Medulla oblongata (tissue), 1 donor: ENCODE results near the gene TMED4.

Source experiments
- DNase-seq: peaks from one replicate; pipeline ENCODE4 v3.0.0-alpha.2; 2015; ENCODE audit errors: extremely low spot score

TMED4 gene

DNA sequence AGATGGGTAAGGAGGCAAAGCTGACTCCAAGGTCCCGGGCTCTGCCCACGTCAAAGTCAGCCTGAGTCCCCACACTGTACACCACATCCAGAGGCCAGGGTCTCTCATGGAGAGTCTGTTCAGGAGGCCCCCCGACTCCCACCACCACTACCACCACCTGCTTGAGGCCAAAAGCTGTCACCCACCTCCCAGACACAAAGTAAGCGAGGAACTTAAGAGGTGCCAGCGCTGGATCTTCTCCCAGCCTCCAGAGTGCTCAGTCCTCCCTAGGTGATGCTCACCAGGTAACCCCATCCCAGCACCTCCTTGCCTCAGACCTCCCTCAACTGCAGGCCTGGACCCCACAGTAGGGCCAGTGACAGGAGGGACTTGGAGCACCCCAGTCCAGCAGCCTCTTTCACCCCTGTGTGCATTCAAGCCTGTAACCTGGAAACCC is 41.4 kb downstream of the TMED4 start:
- no peak for DNase-seq

DNA sequence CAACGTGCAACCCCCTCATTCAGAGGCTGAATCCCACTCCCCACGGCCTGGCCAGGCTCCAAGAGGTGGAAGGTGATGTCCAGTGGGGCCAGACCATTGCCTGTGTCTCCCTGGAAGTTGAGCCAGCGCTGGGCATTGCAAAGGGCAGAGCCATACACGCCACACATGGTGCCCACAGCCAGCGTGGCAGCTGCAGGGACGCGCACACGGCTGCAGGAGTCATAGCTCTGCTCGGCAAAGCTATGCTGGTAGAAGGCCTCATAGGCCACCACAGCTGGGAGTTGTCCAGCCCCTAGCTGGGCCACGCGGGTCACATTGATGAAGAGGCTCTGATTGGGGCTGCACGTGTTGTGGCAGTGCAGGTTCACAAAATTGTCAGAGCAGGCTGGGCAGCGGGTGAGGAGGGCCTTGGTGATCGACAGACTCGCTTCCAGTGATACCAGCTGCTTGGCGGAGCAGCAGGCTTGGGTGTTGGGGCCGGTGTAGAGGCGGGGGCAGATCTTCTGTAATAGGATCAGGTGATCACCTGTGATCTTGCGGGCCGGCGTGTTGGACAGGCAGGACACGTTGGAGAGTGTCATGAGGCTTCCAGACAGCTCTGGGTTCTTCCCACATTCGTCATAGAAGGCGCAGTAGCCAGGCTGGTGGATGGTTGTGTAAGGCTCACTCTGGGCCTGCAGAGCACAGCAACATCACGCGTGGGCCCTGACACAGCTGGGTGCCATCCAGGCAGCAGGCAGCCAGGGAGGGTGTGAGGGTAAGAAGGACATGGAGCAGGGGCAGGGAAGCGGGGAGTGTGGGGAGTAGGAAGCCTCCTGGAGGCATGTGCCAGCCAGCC is 42.1 kb downstream of the TMED4 start:
- no peak for DNase-seq

DNA sequence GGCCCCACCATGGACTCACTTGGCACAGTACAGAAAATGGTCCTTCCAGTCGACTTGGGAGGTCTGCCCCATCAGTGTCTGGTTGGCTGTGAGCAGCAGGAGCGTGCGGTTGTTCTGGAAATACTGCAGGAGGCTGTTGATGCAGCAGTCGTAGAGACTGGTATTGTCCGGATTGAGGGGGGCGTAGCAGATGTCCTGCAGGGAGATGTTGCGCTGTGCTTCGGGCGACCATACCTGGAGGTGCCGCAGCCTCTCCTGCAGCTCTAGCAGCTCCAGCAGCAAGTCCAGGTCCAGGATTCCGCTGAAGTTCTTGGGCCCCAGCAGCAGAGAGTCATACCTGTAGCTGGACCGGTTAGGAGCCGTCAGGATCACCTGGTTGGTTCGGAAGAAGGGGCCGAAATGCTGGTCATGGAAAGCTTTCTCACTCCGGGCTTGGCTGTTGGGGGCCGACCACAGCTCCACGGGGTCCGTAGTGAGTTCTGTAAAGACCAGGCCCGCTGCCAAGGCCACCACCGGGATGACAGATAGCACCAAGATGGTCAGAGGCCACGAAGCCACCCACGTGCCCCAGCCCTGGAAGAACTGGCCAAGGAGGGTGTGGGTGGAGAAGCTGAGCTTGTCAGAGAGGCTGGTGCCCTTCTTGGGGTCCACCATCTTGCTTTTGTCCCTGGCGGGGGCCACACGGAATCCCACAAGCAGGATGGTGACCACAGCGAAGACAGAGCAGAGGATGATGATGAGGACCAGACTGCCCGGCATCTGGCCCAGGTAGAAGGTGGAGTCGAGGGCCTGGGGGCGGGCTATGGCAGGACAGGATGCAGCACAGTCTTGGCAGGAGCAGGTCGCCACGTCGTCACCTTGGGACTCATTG is 43.0 kb downstream of the TMED4 start:
- no peak for DNase-seq

DNA sequence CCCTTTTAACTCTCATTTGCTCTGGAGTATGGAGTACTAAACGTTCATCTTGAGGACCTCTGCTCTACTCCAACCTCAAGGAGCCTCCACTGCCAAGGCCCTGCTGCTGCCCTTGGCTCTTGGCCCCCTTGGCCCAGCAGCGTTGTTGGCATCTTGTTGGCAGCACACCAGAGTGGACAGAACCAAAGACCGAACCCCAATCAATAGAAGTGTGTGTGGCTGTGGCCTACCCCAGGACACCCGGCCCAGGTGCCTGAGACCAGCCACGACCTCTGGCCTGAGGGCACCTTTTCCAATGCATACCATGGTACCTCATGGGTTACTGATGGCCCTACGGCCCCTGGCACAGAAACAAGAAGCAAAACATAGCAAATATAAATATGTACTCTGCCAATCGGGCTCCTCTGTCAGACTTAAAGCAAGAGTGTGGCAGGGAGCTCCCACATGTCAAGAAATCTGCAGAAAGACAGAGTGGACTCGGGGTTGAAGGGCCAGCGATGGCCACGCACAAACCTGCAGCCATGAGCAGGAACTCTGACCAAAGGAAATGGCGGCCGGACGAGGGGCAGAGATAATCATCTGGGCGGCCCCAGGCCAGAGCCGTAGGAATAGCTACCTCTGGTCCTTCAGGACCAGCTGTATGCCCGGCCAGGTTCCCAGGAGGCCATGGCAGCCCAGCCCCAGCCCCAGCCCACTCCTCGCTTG is 43.8 kb downstream of the TMED4 start:
- DNase-seq = no peak

DNA sequence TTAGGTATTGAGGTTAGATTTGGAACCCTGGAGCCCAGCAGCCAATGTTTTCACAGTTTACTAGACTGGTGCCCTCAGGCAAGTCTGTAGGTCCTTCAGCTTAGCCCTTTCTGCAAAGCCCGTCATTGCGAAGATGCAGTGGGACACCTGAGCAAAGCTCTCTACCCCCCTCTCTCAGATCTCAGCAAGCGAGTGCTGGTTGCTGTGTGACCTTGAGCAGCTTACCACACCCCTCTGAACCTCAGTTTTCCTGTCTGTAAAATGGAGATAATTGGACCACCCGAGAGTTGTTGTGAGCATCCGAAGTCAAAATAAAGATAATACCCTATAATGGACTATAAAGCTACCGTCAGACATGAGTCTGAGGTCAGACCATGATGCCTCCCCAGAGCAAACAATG is 44.6 kb downstream of the TMED4 start:
- no peak for DNase-seq

DNA sequence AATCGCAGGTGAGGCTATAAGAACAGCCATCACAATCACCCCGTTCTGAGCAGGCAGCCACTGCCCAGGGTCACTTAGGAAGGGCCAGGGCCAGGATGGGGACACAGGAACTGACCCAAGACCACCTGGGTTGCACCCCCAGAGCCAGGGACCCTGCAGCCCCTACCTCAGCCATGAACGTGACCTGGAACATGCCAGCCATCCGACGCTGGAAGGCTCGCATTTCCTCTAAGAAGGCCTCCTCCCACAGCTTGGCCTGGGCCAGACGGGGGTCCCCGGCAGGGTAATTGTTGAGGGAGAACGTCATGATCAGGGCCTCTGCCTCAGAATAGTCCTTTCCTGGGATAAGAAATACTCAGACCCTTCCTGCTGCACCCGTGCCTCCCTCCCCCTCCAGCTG is 45.9 kb downstream of the TMED4 start:
- DNase-seq = no peak

DNA sequence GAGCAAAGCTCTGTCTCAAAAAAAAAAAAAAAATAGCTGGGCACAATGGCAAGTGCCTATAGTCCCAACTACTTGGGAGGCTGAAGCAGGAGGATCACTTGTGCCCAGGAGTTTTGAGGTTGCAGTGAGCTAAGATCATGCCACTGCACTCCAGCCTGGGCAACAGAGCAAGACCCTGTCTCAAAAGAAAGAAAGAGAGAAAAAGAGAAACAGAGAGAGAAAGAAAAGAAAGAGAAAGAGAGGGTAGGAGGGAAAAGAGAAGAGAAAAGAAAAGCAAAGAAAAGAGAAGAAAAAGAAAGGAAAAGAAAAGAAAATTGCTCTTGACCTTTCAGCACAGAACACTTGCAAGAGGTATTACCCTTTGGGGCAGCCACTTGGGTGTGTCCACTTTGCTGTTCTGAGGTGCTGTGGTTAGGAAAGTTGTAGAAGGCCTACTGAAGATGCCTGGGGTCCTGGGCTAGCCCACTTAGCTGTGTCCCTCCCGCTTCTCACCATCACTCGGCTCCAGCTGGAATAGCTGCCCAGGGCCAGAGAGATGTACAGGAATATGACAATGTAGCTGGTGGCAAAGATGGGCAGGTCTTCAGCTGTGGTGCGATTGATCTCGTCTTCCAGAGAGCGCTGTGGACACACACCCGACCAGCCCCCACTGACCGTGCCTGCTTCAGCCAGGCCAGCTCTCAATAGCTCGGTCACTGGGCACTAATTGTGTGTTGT is 46.5 kb downstream of the TMED4 start:
- no peak for DNase-seq

DNA sequence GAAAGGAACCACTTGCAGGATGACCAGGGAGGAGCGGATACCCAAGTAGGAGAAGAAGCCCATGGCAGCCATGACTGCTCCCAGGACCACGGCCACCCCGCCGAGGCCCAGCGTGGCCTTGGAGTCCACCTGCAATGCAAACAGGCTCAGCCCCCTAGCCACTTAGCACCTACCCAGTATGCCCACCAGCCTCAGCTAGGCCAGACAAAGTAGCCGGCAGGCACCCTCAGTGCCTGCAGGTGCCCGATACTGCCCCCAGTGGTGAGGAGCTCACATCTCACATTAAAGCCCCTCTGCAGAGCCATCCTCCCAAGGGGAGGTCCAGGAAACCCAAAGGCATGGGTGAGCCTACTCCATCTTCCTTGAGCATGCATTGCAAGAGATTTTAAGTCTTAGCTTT is 47.5 kb downstream of the TMED4 start:
- DNase-seq = no peak

DNA sequence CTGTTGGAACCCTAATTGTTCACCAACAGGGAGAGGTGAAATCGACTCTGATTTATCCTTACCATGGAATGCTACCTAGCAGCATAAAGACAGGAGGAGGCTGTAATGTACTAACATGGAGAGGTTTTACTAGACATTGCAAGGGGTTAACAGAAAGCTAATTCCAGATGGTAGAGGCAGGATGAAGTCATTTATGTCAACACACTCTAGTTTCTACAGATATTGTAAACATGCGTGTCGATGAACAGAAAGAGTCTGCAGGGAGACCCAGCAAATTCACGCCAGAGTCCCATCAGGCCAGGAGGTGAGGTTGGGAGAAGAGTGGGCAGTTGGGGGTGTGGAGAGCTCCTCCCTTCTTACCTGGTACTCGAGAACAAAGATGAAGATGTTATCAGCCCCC is 47.9 kb downstream of the TMED4 start:
- no peak for DNase-seq

DNA sequence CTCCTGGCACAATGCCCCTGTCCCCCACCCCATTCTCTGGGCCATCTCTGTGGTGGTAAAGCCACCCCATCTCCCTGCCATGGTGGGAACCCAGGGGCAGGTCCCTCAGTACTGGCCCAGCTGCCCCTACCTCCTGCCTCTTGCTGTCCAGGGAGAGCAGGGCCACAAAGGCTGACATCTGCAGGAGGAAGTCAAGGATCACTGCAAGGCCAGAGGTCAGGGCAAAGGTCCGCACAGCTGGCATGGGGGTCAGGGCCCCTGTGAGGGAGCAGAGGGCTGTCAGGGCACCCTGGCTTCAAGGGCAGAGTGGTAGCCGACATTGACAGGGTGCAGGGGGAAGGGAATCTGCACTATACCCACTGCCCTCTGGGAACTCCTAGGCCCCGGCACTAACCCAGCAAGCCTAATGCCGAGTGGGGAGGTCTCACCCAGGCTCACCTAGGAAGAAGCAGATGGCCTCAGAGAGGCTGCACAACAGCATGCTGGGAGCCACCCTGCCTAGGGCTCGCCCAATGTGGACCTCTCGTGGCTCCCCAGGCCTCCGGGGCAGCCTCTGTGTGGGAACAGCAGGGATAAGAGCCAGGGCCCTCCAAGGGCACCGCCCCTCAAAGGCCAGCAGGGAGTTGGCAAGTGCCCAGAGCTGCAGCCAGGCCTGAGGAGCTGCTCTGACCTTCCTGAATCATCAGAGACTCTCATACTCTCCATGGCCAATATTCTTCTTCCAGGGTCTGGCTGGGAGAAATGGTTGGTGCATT is 48.6 kb downstream of the TMED4 start:
- no peak for DNase-seq

DNA sequence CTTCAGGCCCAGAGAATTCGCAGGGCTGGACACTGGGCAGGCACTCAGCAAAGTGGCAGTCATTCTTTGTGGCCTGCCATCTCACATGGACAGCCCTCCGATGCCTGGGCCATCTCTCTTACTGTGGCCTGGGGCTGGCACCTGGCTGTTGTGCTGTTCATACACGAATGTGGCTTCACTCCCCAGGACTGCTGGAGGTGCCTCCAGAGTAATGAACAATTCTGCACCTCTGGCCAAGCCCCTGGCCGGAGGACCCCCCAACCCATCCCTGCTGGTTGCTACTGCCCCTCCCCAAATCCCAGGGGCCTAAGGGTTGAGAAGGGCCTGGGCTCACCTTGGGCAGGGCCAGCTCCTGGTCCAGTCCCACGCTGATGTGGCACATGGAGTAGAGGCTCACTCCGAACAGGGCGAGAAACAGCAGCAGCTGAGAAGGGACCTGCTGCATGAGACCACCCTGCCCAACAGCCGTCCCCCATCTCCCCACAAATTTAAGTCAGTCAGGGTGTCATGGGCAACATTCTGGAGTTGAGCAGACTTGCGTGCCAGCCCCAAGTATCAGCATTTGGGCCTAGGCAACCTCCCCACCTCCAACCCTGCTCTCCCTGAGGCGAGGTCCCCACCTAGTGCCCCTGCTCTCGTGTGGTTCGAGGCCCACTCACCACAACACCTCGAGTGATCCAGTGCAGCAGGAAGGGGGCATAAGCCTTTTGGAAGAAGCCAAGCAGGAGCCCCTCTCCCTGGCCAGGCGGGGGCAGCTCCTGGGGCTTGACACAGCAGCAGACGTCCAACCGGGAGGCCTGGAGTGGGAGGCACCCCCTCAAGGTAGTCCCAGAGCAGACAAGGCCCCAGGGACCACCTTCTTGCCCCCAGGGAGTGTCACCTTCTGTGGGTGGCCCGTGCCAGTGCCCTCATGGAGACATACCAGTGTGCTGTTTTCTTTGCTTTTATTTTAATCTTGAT is 50.3 kb downstream of the TMED4 start:
- DNase-seq = no peak

DNA sequence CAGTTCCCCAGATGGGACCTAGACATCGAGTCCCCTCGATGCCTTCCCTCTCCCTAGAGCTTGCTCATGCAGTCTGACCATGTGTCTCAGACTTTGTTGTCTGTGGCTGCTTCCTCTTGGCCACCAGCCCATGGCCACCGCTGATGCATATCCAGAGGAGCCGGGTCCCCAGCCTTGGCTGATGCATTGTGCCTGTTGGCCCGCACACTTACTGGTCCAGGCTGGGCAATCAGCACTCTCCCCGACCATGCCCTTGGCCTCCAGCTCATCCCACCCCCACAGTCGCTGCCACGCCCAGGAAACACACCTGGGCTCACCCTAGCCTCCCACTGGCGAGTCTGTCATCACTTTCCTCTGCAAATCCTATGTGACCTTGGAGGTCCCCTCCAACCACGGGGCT is 51.0 kb downstream of the TMED4 start:
- no peak for DNase-seq
